HL-60/S4 treated with retinoic acid at 250 ng/mL for 4 days and 3 days (cell line): ENCODE data around the gene IL10RA.
"Not testable (repeated sequence)": the region's sequence is repeated elsewhere in the genome, so short reads cannot be mapped to it uniquely, and the experiment has no call there.

ENCODE experiments used
- in situ Hi-C: fragments of 300-500 bp; cut with MboI; formaldehyde crosslinking; loops from 2 replicates; pipeline ENCODE4 v1.7.0; 2022; ENCODE audit warnings: low sequenced_read_pairs

The IL10RA gene

GRCh38 chr11:118004543-118005223, 18.5 kb downstream of the IL10RA start:
- in situ Hi-C loops = no loop called here

- in situ Hi-C loops = no loop called here
Observed at GRCh38 chr11:118005224-118006152, 19.3 kb downstream of the IL10RA start.

- in situ Hi-C loops = no loop called here
Observed at GRCh38 chr11:118006153-118006534, 19.9 kb downstream of the IL10RA start.

GRCh38 chr11:118007040-118007439, 20.8 kb downstream of the IL10RA start:
- in situ Hi-C loops = no loop called here

GRCh38 chr11:118007563-118008270, 21.5 kb downstream of the IL10RA start:
- in situ Hi-C loops = not testable (repeated sequence)

GRCh38 chr11:118008271-118008911, 22.2 kb downstream of the IL10RA start:
- in situ Hi-C loops = no loop called here

DNA sequence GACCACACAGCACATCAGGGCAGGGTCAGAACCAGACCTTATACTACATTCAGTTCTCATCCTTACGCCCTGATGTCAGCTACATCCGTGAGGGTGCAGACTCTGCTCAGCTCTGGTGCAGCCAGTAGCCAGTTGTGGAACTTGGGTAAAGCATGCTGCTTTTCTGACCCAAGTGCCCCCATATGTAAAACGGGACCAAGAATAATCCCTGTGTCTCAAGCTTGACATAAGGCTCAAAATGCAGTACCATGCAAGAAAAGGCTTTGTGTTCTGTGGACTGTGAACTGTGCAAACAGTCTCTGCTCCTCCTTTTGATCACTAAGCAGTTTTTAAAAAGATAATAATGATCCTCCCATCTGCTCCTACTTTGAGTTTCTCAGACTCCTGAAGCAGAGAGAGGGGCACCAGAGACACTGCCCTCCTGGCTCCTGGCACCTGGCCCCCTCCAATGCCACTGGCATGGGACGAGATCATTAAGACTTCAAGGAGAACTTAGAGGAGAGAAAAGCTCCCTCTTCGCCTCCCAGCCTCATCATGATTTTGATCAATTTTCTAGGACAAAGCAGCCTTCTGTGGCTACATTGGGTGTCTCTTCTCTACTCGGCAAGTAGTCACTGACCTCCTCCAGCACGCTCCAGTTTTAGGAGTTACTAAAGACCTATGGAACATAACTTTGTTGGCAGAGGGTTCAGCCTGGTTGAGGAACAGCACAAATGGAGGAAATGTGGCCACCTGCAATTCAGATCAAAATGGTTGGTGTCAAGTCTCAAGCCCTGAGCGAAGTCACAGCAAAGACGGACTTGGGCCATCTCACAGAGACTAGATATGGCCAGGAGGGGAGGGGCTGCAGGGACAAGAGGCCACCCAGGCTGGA, 23.9 kb downstream of the IL10RA start:
- in situ Hi-C loops = no loop called here

DNA sequence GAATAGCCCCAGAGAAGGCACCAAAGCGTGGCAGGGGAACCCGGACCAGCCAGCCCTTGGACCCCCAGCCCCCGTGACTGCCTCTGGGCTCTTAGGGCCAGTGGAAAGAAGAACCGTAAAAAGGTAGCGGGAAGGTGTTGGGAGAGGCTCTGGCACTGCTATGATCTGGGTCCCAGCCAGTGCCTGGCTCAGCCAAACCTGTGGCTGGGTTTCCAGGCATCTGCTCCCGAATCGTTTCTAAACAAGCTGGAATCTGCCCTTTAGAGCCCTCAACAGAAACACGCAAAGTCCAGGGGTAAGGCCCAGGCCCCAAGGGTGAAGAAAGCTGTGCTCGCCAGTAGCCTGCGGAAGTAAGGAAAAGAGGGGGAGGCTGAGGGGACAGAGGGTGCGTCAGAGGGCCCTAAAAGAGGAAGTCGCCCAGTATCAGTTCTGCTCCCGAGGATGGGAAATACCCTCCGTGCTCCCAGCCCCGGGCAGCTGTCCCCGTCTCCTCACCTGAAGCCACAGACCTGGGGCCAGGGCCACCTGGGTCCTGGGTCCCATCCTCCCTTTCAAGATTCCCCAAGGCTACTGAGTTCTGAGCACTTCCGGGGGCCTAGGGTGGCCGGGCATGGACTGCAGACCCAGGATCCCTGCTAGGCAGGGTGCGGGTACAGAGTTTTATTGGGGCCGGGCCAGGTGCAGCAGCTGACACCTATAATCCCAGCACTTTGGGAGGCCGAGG, 24.7 kb downstream of the IL10RA start:
- in situ Hi-C loops = no loop called here

DNA sequence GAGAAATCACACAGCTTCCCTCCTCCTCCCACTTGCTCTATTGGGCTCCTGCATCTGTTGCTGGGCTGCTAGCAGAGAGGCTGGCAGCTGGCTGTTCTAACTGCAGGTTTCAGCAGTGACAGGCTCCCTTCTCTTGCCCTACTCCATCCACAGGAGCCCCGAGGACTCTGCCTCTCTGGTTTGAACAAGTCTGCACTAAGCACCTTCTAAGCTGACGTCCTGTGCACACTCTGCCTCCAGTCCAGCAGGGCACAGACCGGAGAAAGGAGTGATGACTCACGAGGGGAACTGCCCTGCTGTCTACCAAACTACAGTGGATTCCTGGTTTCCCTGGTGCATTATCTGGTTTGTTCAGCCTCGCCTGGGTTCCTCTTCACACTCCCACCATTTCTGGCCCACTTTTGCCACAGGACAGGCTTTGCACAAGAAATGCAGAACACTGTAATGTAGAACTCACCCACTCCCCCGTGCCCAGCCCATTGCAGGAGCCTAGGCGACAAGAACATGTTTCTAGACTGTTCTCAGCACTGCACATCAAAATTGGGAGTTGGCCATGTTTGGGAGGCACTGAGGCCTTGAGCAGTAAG, 26.0 kb downstream of the IL10RA start:
- in situ Hi-C loops = no loop called here

DNA sequence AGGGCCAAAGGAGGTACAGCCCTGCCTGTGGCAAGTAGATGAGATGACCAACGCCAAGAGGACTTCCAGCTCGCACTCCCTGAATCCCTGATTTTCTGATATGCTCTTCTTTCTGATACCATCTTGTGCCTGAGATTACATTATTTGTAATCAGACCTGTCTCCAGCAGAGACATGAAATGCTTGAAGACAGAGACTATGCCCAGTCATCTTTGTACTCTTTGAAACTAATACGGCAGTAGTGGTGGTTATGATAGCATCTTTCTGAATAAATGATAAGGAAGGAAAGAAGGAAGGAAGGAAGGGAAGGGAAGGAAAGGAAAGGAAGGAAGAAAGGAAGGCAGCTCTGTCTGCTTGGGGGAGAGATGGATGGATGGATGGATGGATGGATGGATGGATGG, 27.8 kb downstream of the IL10RA start:
- in situ Hi-C loops = no loop called here

DNA sequence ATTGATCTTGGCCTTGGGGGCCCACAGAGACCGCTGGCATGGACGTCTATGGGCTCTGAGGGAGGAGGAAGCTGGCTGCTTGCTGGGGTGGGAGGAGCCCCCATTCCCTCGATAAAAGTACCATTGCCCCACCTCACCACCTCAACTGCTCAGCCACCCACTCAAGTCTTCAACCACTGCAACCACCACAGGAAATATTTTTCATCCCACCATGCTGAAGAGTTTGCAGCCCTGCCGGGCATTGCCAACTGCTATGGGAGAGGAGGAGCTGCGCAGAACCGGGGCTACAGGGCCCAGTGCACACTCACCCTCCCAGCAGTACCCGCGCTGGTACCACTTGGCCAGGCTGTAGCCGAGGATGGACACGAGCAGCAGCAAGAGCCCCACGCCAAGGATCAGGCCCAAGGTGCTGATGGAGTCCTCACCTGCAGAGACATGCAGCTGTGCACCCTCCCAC, 29.2 kb downstream of the IL10RA start:
- in situ Hi-C loops = no loop called here

DNA sequence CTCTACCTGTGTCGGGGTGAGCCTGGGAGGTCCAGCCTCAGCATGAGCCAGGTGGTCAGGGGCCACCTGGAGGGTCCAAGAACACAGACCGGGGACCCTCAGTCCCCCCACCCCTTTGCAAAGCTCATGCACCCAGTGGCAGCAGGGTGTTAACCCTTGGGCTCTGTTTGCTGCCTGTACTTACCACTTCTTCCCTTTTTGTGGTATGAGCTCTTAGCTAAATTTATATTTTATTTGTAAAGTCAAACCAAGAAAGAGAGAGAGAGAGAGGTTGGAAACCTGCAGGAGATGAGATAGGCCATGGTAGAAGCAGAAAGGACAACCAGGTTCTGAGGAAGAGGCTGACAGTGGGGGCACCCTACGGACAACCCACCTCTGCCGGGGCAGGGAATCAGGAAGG, 29.9 kb downstream of the IL10RA start:
- in situ Hi-C loops = no loop called here

- in situ Hi-C loops = no loop called here
Observed at GRCh38 chr11:118017111-118017510, 30.9 kb downstream of the IL10RA start.

DNA sequence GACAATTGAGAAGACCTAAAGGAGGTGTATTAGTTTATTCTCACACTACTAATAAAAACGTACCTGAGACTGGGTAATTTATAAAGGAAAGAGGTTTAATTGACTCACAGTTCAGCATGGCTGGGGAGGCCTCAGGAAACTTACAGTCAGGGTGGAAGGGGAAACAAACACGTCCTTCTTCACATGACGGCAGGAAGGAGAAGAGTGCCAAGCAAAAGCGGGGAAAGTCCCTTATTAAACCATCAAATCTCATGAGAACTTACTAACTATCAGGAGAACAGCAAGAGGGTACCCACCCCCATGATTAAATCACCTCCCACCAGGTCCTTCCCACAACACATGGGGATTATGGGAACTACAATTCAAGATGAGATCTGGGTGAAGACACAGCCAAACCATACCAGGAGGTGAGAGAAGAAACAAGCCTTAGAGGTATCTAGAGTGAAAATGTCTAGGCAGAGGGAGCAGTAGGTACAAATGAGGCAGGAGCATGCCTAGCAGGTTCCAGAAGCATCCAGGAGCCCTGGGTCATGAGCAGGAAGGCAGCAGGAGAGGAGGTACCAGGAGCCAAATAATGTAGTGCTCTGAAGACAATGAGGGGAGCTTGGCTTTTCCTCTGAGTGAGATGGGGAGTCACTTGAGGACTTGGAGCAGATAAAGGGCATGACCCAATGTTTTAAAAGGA, 31.6 kb downstream of the IL10RA start:
- in situ Hi-C loops = no loop called here

GRCh38 chr11:118018401-118018800, 32.2 kb downstream of the IL10RA start:
- in situ Hi-C loops = no loop called here

DNA sequence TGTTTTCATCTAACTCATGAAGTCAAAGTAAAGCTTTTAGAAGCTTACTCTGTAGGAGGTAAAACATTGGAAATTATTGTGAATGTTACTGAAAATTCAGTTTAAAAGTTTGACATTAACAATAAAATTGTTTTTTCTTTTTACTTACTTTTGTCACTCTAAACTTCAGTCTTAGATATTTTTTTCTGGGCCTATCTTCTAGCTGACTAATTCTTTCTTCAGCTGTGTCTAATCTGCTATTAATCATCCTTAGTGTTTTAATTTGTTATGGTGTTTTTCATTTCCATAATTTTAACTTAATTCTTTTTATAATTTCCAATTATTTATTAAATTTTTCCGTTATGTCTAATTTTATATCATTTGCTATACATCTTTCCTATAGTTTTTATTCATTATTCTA, 35.0 kb downstream of the IL10RA start:
- in situ Hi-C loops = no loop called here

DNA sequence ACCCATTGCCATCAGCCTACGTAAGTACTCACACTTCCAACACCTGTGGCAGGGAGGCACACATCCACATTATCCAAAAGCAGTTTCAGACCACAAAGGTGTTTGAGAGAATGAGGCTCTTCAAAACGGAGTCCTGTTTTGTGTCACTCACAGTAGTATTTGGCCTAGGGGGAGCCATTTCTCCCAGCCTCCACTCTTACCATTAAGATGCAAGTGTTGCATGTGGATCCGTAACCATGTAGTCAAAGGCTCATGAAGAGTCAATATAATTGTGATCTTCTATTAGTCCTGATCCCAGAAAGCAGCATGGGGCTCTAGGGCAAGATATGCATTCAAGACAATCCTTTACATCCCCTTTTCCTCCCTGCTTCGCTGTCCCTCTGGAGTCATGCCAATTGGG, 41.5 kb downstream of the IL10RA start:
- in situ Hi-C loops = no loop called here

DNA sequence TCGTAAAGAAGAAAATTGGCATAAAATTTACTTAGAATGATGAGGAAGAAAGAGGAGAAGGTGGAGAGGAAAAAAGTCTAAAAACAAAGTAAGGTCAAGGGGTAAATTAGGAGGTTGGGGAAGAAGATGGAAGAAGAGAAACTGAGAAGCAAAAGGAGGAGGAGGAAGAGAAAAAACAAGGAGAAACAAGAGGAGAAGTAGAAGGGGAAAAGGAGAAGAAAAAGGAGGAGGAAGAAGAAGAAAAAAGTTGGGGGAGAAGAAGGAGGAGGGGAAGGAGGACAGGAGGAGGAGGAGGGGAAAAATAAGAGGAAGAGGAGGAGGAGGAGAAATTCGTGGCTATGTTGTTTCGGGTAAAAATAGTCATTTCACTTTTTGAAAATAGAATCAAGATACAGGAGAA, 42.4 kb downstream of the IL10RA start:
- in situ Hi-C loops = no loop called here
